HG03175 (cell line): ENCODE measurements around the gene FAM120A.

Source experiments
- ATAC-seq: cut with Tn5 transposase; IDR thresholded peaks from one replicate; pipeline ENCODE4 v1.9.1; 2021; ENCODE audit warnings: mild to moderate bottlenecking, moderate library complexity; ENCODE audit not compliant: unreplicated experiment

Gene FAM120A

DNA sequence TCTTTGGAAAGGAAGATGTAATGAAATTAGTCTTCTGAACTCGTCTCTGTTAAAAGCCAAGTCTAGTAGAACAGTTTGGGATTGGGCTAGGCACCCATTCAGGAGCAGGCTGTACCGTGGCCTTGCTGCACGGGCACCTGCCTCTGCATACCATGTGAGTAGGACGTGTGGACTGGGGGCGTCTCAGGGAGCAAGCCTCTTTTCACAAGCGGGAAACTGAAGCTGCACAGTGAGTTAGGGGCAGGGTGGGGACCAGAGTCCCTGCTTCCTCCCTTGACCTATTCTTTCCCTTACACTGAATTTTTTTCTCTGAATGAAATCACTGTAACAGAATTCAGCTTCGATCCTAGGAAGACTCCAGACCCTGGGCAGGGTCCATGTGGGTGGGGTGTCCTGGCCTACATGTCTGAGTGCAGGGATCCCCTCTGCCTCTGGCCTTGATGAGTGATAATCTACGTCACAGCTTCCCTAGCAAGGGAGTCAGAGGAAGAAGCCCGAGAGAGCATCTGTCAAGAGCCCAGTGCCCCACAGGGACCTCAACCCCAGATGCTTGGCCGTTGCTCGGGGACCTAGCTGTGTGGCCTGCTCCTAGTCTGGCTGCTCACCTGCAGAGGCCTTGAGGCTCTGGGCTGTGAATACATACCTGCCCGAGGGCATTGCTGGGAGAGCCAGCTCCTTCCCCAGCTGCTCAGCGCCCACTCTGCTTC lies 140.0 kb downstream of the FAM120A start:
- no peak for ATAC-seq

DNA sequence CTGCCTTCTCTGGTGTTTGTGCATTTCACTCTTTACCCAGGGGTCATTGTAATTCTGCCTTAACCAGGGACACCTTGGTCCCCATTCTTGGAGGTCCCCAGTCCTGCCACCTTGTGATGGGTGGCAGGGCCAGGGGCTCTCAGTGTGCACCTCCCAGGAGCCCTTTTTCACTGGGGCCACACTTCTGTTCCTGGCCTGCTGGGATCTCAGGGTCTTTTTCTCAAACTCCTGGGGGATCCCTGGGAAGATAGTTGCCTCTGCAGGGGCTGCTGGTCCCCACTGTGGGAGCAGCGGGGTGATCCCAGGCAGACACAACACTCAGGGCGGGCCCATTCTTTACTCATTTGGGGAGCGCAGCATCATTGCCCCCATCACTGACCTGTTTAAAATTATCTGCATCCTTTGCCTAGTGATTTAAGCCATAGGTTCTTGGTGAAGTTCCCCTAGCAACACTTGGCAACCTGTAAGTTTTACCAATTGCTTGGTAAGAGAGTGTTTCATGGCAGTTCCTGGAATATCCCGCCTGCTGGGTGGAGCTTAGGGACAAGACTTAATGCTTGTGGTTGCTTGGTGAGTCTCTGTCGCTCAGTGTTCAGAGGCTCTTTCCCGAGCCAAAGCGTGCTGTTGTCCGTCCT lies 140.6 kb downstream of the FAM120A start:
- no peak for ATAC-seq

DNA sequence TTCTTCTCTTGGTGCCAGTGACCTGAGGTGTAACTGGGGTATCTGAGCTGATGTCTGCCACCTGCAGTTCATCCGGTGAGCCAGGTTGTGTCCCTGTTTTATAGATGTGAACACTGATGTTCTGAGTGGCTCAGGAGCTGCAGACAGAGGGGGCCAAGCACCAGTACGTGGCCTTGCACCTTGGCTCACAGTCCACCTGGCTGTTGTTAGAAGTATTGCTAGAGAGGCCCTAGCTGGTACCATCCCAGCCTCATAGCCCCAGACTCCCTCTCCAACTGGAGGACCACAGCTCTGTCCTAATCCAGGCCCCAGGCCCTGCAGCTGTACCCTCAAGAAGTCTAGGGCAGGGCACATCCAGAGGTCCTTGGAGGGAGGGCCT lies 141.1 kb downstream of the FAM120A start:
- no peak for ATAC-seq

DNA sequence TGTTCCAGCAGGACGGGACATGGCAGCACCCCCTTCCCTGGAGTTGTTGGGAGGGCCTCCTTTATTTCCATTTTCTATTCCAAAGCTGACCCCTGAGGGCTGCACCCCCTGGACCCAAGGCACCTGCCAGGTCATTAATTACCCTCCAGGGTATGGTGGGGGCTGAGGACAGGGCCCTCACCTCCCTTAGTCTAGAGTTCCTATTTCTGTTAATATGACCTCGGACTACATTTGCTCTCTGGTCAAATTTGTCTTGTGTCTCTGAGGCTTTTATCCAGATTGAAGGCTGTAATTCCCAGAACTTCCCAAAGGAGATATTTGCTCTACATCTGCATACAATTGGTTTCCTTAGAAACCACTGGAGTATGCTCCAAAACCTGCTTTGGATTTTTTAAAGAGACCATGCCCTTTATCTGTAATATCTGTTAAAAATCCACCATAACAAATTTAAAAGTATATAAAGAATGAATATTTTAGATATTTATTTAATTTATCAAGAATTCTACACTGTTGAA lies 141.7 kb downstream of the FAM120A start:
- no peak for ATAC-seq

DNA sequence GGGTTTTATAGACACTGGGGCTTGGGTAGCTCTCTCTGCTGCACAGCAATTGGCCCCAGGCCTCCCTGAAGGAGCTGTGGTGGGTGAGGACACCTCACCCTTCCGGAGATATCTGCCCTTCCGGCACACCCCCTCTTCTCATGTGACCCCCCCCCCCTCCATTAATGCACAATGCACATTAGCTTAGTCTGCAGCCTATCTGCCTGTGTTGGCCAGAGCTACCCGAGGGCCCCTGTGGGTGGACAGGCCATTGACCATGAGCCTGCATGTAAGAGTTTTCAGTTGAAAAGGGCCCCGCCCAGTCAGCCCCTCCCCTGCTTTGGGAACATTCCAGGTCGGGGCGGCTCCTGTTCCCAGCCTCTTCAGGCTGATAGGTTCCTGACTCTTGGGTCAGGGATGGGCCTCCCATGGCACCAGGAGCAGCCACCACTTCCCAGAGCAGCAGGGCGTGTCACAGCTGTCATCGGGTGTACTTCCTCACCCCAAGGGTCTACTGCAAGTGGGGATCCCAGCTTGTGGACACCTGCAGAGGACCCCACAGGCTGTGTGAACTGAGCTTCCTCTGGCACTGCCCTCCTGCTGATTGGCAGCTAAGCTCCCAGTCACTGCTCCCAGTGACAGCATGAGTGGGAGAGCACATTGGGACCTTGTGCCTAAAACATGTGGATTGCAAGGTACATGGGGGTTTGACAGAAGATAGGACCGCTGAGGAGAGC lies 142.7 kb downstream of the FAM120A start:
- ATAC-seq, result no peak

DNA sequence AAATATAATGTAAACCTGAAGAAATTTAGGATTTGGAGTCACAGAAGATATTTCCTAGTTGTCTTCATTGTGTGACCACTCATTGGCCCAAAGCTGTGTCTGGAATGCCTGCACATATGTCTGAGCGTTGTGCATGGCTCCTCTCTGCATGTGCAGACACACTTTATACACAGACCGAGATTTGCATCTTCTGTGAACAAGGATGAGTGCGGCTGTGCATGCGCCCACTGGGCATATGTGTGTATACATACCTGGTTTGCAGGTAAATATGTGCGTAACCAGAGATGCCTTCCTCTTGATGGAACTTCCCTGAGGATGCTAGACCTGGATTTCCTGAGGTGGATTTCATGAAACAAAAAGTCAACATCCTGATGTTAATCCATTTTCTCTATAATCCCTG lies 144.0 kb downstream of the FAM120A start:
- no peak for ATAC-seq

DNA sequence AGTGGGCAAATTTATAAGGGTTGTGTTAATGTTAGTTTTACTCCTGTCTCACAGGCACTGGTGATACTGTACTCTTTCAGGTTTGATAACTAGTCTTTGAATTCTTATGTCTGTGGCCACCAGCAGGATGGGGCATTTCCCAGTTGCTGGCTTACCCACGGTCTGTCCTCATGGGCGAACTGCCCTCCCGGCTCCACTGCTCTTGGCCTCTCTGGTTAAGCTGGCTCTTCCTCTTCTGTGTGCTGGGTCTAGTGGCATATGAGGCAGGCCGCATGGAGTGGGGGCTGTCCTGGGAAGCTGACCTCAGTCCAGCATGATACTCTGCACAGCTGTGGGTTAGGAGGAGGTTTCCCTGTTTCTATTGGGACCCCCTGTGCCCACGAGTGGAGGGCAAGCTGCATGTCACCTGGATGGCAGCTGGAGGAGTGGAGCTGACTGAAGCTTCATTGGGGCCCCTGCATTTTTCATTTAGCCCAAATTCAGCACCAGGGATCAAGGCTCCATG lies 144.4 kb downstream of the FAM120A start:
- ATAC-seq, result no peak

DNA sequence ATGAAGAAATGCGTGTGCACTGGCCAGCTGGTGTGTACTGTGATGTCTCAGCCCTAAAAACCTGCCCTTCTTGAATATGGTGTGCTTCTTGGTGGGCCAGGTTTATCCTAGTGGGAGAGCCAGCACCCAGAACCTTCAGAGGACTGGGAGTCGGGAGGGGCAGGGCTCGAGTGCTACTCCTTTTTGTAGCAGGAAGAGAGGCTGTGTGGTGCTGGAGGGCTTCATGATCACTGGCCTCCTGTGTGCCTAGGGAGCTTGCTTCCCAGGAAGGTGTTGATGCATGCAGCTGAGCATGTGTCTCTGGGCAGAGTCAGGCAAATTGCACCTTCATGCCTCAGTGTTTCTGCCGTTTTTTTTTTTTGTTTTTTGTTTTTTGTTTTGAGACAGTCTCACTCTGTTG lies 144.9 kb downstream of the FAM120A start:
- peak; percentile 80 for ATAC-seq

DNA sequence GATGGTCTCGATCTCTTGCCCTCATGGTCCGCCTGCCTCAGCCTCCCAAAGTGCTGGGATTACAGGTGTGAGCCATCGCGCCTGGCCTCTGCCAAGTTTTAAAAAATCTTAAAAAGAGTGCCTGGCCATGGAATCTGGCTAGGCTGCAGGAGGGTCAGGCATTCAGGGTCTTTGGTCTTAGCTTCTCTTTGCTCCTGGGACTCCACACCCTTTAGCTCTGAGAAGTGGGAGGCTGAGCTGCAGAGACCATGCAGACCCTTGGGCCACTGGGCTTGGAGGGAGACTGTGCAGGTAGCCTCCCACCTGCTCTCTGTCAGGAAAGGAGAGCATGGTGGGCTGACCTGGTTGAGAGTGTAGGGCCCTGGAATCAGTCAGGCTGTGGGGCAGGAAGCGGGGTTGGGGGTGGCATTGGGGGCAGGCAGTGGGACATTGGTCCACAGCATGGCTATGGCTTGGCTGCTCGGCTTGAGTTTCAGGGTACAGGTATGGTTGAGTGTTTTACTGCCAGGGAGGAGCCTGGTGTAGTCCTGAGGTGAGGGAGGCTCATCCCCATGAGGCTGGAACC lies 145.7 kb downstream of the FAM120A start:
- ATAC-seq, result no peak

DNA sequence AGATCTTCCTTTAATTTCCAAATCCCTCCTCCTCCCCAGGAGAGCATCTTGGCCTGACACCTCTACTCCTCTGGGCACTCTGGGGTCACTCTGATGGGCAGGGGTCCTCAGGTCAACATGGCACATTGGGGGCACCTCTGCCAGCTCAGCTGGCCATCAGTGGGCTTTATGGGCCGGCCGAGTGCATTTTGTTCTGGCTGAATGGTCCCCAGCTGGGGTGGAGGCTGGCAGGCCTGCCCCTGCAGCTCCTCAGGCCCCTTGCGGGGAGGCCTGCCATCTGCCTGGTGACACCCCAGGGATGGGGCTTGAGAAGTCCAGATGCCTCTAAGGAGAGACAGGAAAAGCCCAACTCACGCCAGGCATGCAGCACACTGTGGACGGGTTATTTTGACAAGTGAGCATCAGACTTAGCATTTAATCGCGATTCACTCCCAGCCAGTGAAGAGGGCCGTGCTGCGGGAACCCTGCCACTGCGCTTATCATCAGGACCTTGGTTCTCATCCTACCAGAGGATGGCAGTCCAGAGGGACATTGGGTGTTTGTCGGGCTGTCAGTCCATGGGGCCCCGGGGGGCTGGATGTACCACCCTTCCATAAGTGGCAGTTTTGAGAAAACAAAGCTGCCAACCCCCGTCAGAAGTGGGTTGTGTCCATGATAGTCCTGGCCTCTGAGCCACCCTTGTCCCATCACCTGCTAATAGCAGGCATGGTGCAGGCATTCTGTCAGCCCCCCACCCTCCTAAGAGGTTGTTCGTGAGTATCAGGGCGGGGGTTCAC lies 146.6 kb downstream of the FAM120A start:
- no peak for ATAC-seq

DNA sequence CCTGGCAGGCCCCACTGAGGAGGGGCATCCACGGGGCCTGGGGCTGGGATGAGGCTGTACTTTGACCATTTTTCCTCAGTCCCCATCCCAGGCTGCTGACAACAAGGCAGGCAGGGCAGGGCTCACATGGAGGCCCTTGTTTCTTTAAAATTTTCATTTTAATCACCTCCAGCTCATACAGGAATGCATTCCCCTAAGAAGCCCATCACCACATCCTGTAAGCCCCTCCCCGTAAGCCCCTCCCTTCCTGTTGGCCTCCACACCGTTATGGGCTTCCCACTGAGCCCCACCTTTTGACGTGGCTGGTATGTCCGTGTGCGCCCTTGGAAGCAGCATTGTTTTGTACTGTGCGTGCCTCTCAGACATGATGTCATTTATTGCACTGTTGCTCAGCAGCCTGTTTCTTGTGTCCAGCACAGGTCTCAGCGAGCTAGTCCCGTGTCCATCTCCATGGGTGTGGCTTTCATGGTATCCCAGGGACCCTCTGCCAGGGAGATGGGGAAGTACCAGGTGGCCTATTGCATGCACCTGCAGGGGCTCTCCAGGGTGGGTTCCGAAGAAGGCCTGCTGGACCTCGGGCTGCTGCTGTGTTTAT lies 147.3 kb downstream of the FAM120A start:
- no peak for ATAC-seq

DNA sequence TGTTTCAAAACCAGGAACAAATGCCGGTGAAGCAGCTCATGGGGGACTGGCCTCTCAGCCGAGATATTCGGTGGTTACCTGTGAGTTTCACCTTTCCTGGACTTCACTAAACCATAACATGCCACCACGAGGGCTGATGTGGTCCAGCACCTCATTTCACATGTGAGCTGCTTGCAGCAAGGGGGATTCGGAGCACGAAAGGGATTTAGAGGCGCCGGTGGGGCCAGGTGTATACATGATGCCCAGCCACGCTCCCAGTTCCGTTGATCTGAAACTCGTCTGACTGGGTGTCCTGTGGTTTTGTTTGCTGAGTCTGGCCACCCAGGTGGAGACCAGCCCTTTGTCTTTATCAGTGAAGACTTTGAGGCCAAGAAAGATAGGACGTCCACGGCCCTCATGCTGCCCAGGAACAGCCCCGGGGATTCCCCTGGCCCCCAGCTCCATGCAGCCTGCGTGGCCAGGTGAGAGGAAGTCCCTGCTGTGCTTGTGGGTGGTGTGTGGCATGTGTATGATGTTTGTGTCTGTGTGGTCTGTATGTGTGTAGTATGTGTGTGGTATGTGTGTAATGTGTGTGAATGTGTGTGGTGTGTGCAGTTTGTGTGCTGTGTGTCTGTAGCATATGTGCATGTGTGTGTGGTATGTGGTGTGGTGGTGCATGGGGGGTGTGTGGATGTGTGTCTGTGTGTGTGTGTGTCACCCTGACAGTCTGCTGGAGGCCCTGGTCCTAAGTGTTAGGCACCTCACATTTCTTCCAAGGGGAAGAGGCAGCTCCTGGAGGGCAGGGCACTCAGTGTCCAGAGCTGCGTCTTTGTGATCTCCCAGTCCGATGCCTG lies 148.3 kb downstream of the FAM120A start:
- no peak for ATAC-seq

DNA sequence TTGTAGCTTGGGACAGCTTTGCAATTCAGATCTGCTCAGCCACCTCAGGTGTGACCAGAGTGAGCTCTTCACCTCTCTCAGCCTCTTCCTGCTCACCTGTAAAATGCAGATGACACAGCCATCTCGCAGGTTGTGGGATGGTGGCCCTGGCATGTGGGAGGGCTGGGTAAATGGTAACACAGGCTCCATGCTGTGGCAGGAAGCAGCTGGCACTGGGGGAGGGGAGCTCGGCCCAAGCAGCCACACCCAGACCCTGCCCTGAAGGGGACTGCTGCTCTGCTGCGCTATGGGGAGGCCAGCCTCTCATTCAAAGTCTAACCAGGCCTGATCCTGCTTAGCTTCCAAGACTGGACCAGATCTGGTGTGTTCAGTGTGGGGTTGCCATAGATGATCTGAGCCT lies 149.0 kb downstream of the FAM120A start:
- ATAC-seq, result no peak

DNA sequence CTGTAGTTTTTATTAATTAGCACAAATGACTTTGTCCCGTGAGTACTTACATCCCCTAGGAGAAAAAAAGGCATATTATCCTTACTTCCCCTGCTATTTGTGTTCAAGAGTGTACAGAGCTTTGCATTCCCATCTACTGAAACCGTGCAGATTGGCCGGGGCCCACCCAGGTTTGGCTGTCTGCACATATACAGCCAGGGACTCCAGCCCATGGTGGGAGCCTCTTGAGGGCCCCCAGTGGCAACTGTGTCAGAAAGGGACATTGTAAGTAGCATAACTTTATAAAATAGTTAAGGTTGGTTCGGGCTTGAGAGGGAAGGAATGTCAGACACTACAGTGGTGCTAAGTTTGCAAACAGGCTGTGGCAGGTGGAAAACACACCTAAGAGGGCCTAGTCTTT lies 149.6 kb downstream of the FAM120A start:
- ATAC-seq, result no peak

DNA sequence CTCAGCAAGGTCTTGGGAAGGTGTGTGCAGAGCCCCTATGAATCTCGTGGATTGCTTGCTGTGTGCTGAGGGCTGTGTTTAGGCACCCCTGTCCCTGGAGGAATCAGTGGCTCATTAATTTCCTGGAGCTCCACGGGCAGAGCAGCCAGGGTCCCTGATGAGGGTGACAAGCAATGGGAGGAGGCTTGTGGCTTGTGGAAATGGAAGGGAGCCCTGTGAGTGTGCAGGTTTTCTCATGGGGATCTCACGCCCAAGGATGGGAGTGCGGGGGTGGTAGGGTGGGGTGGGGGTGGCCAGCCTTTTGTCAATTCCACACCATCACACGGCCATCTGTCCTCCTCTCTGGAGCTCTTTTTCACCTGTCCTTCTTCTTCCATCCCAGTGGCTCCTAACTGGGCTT lies 150.2 kb downstream of the FAM120A start:
- ATAC-seq, result no peak

DNA sequence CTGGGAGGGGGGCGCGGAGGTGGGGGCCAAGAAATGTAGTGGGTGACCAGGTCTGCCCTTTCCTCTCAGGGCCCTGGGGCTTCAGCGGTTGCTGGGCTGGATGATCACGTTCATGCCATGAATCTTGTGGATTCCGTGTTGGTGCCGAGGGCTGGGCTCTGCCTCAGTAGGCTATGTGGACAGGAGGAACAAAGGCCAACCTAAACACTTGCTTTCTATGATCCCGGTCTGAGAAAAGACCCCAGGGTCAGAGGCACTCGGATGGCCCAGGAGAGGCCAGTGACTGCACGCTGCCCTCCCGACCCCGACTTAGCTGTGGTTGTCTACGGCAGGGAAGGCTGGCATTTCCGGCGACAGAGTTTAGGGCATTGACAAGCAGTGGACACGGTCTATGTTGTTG lies 151.5 kb downstream of the FAM120A start:
- no peak for ATAC-seq

DNA sequence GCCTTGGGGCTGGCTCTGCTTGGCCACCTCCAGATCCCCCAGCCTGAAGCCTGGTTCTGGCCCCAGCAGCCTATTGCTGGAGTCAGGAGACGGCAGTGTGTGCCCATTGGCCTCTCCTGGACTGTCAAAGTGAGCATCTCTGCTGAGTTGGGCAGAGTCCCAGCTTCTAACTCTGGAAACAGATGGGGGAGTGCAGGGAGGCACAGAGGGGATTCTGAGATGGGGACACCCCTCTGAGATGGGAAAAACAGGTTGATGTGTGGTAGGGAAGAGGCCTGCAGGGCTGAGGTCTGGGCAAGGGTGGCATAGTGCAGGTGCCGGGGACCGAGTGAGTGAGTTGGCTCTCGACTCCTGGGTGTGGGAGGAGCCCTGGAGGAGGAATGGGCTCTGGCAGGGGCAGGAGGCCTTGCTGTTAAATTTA lies 152.4 kb downstream of the FAM120A start:
- no peak for ATAC-seq

DNA sequence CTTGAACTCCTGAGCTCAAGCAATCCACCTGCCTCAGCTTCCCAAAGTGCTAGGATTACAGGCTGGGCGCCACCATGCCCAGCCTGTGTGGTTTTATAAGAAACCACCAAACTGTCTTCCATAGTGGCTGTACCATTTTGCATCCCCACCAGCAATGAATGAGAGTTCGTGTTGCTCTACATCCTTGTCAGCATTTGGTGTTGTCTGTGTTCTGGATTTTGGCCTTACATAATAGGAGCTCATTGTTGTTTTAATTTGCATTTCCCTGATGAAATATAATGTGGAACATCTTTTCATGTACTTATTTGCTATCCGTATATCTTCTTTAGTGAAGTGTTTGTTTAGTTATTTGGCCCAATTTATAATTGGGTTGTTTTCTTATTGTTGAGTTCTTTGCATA lies 154.7 kb downstream of the FAM120A start:
- no peak for ATAC-seq

DNA sequence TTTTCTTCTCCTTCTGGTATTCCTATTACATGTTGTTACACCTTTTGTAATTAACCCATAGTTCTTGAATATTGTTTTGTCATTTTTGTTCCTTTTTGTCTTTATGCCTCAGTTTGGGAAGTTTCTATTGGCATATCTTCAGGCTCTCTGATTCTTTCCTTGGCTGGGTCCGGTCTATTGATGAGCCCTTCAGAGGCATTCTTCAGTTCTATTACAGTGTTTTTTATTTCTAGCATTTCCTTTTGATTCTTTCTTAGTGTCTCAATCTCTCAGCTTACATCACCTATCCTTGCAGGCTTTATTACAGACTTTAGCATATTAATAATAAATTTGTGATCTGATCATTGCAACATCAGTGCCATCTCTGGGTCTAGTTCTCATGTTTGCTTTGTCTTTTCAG lies 158.7 kb downstream of the FAM120A start:
- ATAC-seq, result no peak
